Measurements from ENCODE around the gene BCO1. TPM values are rescaled to one million over a fixed set of nuclear protein-coding genes. Genes with fewer than 3 reads are reported as not detected.

The BCO1 gene
- total RNA-seq, 1 donor from 2014 or later = 3.5 TPM

- H3K36me3 ChIP-seq = no peaks in the 10 kb centered on the region
- no peak overlapping the region for H3K9ac ChIP-seq
- no peak for DNase-seq (ENCODE audit: low spot score)
- no peak overlapping the region for H3K27ac ChIP-seq
- TF ChIP-seq, protein P1, sequence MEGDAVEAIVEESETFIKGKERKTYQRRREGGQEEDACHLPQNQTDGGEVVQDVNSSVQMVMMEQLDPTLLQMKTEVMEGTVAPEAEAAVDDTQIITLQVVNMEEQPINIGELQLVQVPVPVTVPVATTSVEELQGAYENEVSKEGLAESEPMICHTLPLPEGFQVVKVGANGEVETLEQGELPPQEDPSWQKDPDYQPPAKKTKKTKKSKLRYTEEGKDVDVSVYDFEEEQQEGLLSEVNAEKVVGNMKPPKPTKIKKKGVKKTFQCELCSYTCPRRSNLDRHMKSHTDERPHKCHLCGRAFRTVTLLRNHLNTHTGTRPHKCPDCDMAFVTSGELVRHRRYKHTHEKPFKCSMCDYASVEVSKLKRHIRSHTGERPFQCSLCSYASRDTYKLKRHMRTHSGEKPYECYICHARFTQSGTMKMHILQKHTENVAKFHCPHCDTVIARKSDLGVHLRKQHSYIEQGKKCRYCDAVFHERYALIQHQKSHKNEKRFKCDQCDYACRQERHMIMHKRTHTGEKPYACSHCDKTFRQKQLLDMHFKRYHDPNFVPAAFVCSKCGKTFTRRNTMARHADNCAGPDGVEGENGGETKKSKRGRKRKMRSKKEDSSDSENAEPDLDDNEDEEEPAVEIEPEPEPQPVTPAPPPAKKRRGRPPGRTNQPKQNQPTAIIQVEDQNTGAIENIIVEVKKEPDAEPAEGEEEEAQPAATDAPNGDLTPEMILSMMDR (IDR thresholded peaks at IDR 0.05) = no peak
- no peak for TF ChIP-seq EZH2 (IDR thresholded peaks at IDR 0.05)
- no peak for TF ChIP-seq EZH2phosphoT487 (IDR thresholded peaks at IDR 0.05)
- H3F3A ChIP-seq (ENCODE audit: low read depth) = no peaks in the 10 kb centered on the region
- no peaks in the 10 kb centered on the region for H3K4me1 ChIP-seq
- Mint-ChIP-seq H3K4me3 (no peak overlapping the region), H3K4me1 (no peaks in the 10 kb centered on the region), H3K27ac (no peak overlapping the region), H3K27me3 (ENCODE audit: insufficient read depth, low read depth) (no peaks in the 10 kb centered on the region), H3K36me3 (peaks cover 3% of the 10 kb centered on the region), H3K9me3 (no peaks in the 10 kb centered on the region)
- no peaks in the 10 kb centered on the region for H3K9me3 ChIP-seq (ENCODE audit: low read depth)
- no peak overlapping the region for H3K4me2 ChIP-seq
- no peak overlapping the region for H2AFZ ChIP-seq (replicated peaks)
- H4K20me1 ChIP-seq (ENCODE audit: low read depth) = no peaks in the 10 kb centered on the region
- H3K79me2 ChIP-seq (ENCODE audit: low read depth) = no peaks in the 10 kb centered on the region
- no peak overlapping the region for H3K4me3 ChIP-seq
- no peaks in the 10 kb centered on the region for H3K27me3 ChIP-seq
Measured at GRCh38 chr16:81291117-81291516, 52.6 kb downstream of the BCO1 start.

DNA sequence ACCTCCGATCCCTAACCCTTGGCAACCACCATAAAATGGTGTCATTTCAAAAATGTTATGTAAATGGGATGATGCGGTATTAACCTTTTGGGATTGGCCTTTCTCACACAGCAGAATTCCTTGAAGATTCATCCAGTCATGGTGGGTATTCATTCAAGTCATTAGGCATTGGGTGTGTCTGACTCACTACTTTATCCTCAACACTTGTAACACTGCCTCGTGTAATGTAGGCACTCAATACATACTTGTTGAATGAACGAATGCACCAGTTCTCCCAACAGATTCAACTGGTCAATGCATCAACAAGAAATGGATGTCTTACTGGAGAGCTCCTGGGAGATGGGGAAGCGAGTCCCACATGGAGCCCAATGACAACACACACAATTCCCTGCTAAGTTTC, 54.4 kb downstream of the BCO1 start:
- no peaks in the 10 kb centered on the region for H3K9me3 ChIP-seq (ENCODE audit: low read depth)
- no peak overlapping the region for H3K4me2 ChIP-seq
- H3K4me3 Mint-ChIP-seq = no peak overlapping the region
- H2AFZ ChIP-seq (replicated peaks) = no peak overlapping the region
- no peaks in the 10 kb centered on the region for H3K36me3 ChIP-seq
- no peak overlapping the region for H3K27ac Mint-ChIP-seq
- no peak for TF ChIP-seq EZH2phosphoT487 (IDR thresholded peaks at IDR 0.05)
- TF ChIP-seq, protein P1 (IDR thresholded peaks at IDR 0.05) = no peak
- no peak for TF ChIP-seq EZH2 (IDR thresholded peaks at IDR 0.05)
- H4K20me1 ChIP-seq (ENCODE audit: low read depth) = no peaks in the 10 kb centered on the region
- no peaks in the 10 kb centered on the region for H3F3A ChIP-seq (ENCODE audit: low read depth)
- DNase-seq (ENCODE audit: low spot score) = no peak
- no peak overlapping the region for H3K27ac ChIP-seq
- H3K36me3 Mint-ChIP-seq = peaks cover 3% of the 10 kb centered on the region
- H3K9ac ChIP-seq = no peak overlapping the region
- H3K4me1 ChIP-seq = no peaks in the 10 kb centered on the region
- no peak overlapping the region for H3K4me3 ChIP-seq
- H3K9me3 Mint-ChIP-seq = no peaks in the 10 kb centered on the region
- no peaks in the 10 kb centered on the region for H3K27me3 ChIP-seq
- H3K4me1 Mint-ChIP-seq = no peaks in the 10 kb centered on the region
- no peaks in the 10 kb centered on the region for H3K79me2 ChIP-seq (ENCODE audit: low read depth)
- peaks cover 2% of the 10 kb centered on the region for H3K27me3 Mint-ChIP-seq (ENCODE audit: insufficient read depth, low read depth)

DNA sequence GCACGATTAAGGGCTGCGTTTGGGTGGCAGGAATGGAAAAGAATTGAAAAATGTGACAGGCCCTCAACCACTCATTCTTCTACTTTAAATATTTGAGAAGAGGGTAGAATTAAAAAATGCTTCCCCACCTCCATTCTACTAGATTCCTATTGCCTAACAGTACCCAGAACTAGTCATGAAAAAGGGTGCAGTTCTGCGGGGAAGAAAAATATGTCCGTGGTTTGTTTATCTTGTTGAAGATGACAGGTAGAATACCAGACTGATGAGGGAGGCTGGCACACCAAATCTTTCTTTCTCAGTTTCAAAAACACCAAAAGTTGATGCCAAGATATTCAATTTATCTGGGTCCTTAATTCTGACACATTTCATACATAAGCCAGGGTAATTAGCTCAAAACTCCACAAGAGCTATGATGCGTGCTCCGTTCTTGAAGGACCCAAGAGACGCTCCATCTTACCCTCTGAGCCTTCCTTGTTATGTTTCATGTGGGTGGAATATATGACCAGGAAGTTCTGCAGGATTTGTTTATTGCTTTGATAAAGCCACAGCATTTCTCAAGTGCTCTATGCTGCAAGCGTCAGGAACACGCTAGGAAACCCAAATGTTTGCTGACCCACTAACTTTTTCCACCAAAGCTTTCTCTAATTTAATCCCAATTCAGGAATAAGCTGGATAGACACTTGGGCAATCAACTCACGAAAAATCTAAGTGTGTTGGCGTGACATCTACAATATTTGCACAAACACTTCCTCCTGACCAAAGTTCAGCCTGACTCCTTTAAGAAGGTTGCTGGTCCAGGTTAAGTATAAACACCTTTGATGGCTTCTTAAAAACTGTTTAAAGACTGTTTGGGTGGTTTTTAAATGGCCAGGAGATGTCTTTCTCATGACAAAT, 55.7 kb downstream of the BCO1 start:
- no peak for DNase-seq (ENCODE audit: low spot score)
- Histone ChIP-seq H3K27me3 (no peaks in the 10 kb centered on the region), H3K9ac (no peak overlapping the region), H3K27ac (no peak overlapping the region), H4K20me1 (ENCODE audit: low read depth) (no peaks in the 10 kb centered on the region), H3K4me3 (no peak overlapping the region), H3K79me2 (ENCODE audit: low read depth) (no peaks in the 10 kb centered on the region), H3K4me2 (no peak overlapping the region), H3K4me1 (no peaks in the 10 kb centered on the region), H2AFZ (replicated peaks) (no peak overlapping the region), H3K36me3 (no peaks in the 10 kb centered on the region), H3F3A (ENCODE audit: low read depth) (no peaks in the 10 kb centered on the region), H3K9me3 (ENCODE audit: low read depth) (no peaks in the 10 kb centered on the region)
- Mint-ChIP-seq H3K9me3 (no peaks in the 10 kb centered on the region), H3K36me3 (peaks cover 3% of the 10 kb centered on the region), H3K4me1 (no peaks in the 10 kb centered on the region), H3K27me3 (ENCODE audit: insufficient read depth, low read depth) (peaks cover 2% of the 10 kb centered on the region), H3K27ac (no peak overlapping the region), H3K4me3 (no peak overlapping the region)
- TF ChIP-seq, protein P1 (IDR thresholded peaks at IDR 0.05) = no peak
- TF ChIP-seq EZH2 (IDR thresholded peaks at IDR 0.05) (no peak), EZH2phosphoT487 (IDR thresholded peaks at IDR 0.05) (no peak)

Measured in neural progenitor cell (in vitro differentiated cells).